ENCODE measurements around the gene TNFRSF19.

Gene TNFRSF19

DNA sequence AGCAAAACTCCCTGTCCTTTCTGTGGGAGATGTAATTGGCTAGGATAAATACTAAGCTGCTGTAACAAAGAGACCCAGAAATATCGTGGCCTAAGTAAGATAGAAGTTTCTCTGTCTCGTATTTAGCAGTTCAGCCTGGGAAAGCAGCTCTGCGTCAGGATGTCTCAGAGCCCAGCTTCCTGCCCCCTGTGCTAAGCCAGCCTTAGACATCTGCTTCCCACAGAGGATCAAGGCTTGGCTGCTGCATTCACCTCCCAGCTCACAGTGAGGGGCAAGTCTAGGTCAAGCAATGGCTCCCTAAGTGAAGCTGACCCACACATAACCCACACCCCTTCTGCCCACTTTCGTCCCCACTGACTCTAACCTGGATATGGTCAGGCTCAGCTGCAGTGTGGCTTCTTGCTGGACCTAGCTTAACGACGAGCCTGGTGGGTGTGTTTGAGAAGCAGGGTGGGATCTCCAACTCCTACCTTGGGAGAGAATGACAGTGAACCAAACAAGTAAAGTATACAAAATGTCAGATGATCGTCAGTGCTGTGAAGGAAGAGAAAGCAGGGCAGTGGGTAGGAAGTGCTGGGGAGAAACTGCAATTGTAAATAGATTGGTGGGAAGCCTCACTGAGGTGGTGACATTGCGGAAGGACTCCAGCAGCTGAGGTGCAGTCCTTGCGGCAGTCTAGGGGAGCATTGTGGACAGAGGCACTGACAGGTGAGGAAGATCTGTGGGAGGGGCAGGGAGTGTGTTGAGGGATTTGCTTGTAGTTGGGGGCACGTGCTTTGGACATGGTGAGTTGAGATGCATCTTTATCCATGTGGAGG, 82.9 kb downstream of the TNFRSF19 start:
- POLR2A ChIA-PET = interaction anchor here (0.7 kb wide), 1 partner anchor 176 kb away, joined by 4 read pairs; no protein-coding TSS in a partner anchor
- H3K4me3 ChIP-seq (ENCODE audit: low read depth, low read length) = no peak overlapping the region
- no peak for DNase-seq (ENCODE audit: low read depth, low spot score)
- TF ChIP-seq, protein P1, sequence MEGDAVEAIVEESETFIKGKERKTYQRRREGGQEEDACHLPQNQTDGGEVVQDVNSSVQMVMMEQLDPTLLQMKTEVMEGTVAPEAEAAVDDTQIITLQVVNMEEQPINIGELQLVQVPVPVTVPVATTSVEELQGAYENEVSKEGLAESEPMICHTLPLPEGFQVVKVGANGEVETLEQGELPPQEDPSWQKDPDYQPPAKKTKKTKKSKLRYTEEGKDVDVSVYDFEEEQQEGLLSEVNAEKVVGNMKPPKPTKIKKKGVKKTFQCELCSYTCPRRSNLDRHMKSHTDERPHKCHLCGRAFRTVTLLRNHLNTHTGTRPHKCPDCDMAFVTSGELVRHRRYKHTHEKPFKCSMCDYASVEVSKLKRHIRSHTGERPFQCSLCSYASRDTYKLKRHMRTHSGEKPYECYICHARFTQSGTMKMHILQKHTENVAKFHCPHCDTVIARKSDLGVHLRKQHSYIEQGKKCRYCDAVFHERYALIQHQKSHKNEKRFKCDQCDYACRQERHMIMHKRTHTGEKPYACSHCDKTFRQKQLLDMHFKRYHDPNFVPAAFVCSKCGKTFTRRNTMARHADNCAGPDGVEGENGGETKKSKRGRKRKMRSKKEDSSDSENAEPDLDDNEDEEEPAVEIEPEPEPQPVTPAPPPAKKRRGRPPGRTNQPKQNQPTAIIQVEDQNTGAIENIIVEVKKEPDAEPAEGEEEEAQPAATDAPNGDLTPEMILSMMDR (IDR thresholded peaks at IDR 0.05; ENCODE audit: insufficient read depth, low read length, missing control alignments) = no peak
- CTCF ChIA-PET = interaction anchor here (1.9 to 2.3 kb wide), 2 partner anchors 14 to 18 kb away, joined by 4 to 11 read pairs; no protein-coding TSS in a partner anchor

- DNase-seq (ENCODE audit: low read depth, low spot score) = no peak
- POLR2A ChIA-PET = interaction anchor here (0.9 to 1.0 kb wide), 2 partner anchors 14 to 33 kb away, joined by 3 read pairs; no protein-coding TSS in a partner anchor
- CTCF ChIA-PET = interaction anchor here (0.7 to 1.9 kb wide), 3 partner anchors 13 to 124 kb away, joined by 3 to 4 read pairs (median 3); no protein-coding TSS in a partner anchor
Observed at GRCh38 chr13:23654111-23655110, 84.2 kb downstream of the TNFRSF19 start.

GRCh38 chr13:23655321-23655720, 85.1 kb downstream of the TNFRSF19 start:
- ChIA-PET CTCF (interaction anchor here (1.9 kb wide), 1 partner anchor 12 kb away, joined by 4 read pairs; no protein-coding TSS in a partner anchor), POLR2A (no interaction called here)
- TF ChIP-seq, protein P1 (IDR thresholded peaks at IDR 0.05; ENCODE audit: insufficient read depth, low read length, missing control alignments) = no peak
- no peak overlapping the region for H3K4me3 ChIP-seq (ENCODE audit: low read depth, low read length)
- no peak for DNase-seq (ENCODE audit: low read depth, low spot score)

More at GRCh38 chr13:23654111-23655110, 84.2 kb downstream of the TNFRSF19 start:
- TF ChIP-seq, protein P1 (IDR thresholded peaks at IDR 0.05; ENCODE audit: insufficient read depth, low read length, missing control alignments) = no peak
- H3K4me3 ChIP-seq (ENCODE audit: low read depth, low read length) = no peak overlapping the region

DNA sequence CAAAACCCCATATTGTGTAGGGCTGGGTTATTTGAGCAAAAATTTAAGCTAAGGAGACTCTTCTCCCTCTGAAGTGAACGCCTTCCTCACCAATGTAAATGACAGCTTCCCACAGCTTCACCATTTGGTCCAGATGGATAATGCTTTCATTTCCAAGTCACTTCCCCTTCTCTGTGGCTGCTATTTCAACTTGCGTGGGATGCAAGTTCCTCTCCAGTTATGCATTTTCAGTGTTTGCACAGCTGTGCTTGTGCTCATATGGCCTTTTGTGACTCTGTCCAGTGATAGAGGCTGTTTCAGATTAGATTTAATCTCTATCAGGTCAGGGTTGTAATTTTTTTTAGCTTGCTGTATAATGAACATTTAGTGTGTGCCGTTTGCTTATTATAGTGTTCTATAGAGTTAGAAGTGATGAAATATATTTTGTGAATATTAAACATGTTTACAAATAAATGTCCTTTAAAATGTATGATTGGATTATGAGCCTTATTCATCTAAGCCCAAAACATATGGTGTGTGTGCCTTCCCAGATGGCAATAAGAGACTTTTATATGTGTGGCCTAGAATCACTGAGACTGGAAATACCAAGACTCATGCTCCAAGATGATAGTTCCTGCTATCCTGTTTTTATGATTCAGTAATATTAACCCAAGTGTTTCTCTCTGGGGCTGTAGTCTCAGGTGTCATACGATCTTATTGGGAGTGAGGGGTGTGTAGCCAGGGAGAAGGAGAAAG, 86.6 kb downstream of the TNFRSF19 start:
- TF ChIP-seq, protein P1 (IDR thresholded peaks at IDR 0.05; ENCODE audit: insufficient read depth, low read length, missing control alignments) = no peak
- CTCF ChIA-PET = no interaction called here
- DNase-seq (ENCODE audit: low read depth, low spot score) = no peak
- POLR2A ChIA-PET = interaction anchor here (0.7 to 0.9 kb wide), 4 partner anchors 12 to 232 kb away, joined by 3 to 4 read pairs (median 3); no protein-coding TSS in a partner anchor
- H3K4me3 ChIP-seq (ENCODE audit: low read depth, low read length) = no peak overlapping the region

- ChIA-PET CTCF (interaction anchor here (1.4 to 2.6 kb wide), 2 partner anchors 10 to 14 kb away, joined by 3 to 10 read pairs; no protein-coding TSS in a partner anchor), POLR2A (no interaction called here)
- DNase-seq (ENCODE audit: low read depth, low spot score) = no peak
- TF ChIP-seq, protein P1 (IDR thresholded peaks at IDR 0.05; ENCODE audit: insufficient read depth, low read length, missing control alignments) = no peak
- no peak overlapping the region for H3K4me3 ChIP-seq (ENCODE audit: low read depth, low read length)
Observed at GRCh38 chr13:23658929-23659541, 88.8 kb downstream of the TNFRSF19 start.

All from AG04449 (cell line).